SK-N-SH treated with all-trans-retinoic acid at 6 μM for 48 hours (cell line): ENCODE data around the gene TSHZ2.

Source experiments
- ATAC-seq: fragments of 200-7000 bp; cut with Tn5 transposase; 3 replicates; pipeline ENCODE4 v1.9.1; 2020; ENCODE audit warnings: mild to moderate bottlenecking, moderate library complexity
- ARNTL ChIP-seq: fragments of 450-650 bp; formaldehyde crosslinking; IDR thresholded peaks from 2 replicates; pipeline ENCODE4 v1.5.0; 2020; ENCODE audit warnings: low read depth, mild to moderate bottlenecking, moderate library complexity, borderline replicate concordance
- BACH2 ChIP-seq: fragments of 250-450 bp; sonication (Bioruptor Pico); IDR thresholded peaks from 2 replicates; pipeline ENCODE4 v1.9.0; 2021; ENCODE audit warnings: mild to moderate bottlenecking, borderline replicate concordance
- CREB5 ChIP-seq: fragments of 250-450 bp; sonication (Bioruptor Pico); IDR thresholded peaks from 2 replicates; pipeline ENCODE4 v1.5.1; 2020; ENCODE audit warnings: low read depth, mild to moderate bottlenecking, moderate library complexity
- CSDC2 ChIP-seq: fragments of 250-450 bp; sonication (Bioruptor Pico); IDR thresholded peaks from 2 replicates; pipeline ENCODE4 v1.5.0; 2020; ENCODE audit warnings: mild to moderate bottlenecking, moderate library complexity
- CSRNP3 ChIP-seq: fragments of 250-450 bp; sonication (Bioruptor Pico); IDR thresholded peaks from 2 replicates; pipeline ENCODE4 v1.5.1; 2021; ENCODE audit warnings: mild to moderate bottlenecking, moderate library complexity
- ESRRG ChIP-seq: fragments of 250-450 bp; sonication (Bioruptor Pico); IDR thresholded peaks from 2 replicates; pipeline ENCODE4 v1.6.1; 2021; ENCODE audit warnings: mild to moderate bottlenecking
- GLIS3 ChIP-seq: fragments of 250-450 bp; sonication (Bioruptor Pico); IDR thresholded peaks from 2 replicates; pipeline ENCODE4 v1.5.0; 2020; ENCODE audit warnings: mild to moderate bottlenecking, moderate library complexity
- ISL1 ChIP-seq: fragments of 250-450 bp; sonication (Bioruptor Pico); IDR thresholded peaks from 2 replicates; pipeline ENCODE4 v2.1.2; 2022; ENCODE audit warnings: mild to moderate bottlenecking, moderate library complexity
- OSR1 ChIP-seq: fragments of 250-450 bp; sonication (Bioruptor Pico); IDR thresholded peaks from 2 replicates; pipeline ENCODE4 v1.8.0; 2022; ENCODE audit warnings: moderate library complexity, mild to moderate bottlenecking, inconsistent platforms
- PATZ1 ChIP-seq: fragments of 250-450 bp; sonication (Bioruptor Pico); IDR thresholded peaks from 2 replicates; pipeline ENCODE4 v1.8.0; 2020; ENCODE audit warnings: mild to moderate bottlenecking, moderate library complexity, borderline replicate concordance
- PPARA ChIP-seq: fragments of 250-450 bp; sonication (Bioruptor Pico); IDR thresholded peaks from 2 replicates; pipeline ENCODE4 v1.5.0; 2020; ENCODE audit warnings: mild to moderate bottlenecking, borderline replicate concordance
- RARB ChIP-seq: fragments of 250-450 bp; sonication (Bioruptor Pico); IDR thresholded peaks from 2 replicates; pipeline ENCODE4 v1.8.0; 2021; ENCODE audit warnings: mild to moderate bottlenecking, moderate library complexity
- SNAI2 ChIP-seq: fragments of 250-450 bp; sonication (Bioruptor Pico); IDR thresholded peaks from 2 replicates; pipeline ENCODE4 v1.5.0; 2020; ENCODE audit warnings: mild to moderate bottlenecking, moderate library complexity
- TCF4 ChIP-seq: fragments of 250-450 bp; sonication (Bioruptor Pico); IDR thresholded peaks from 2 replicates; pipeline ENCODE4 v1.8.0; 2021; ENCODE audit warnings: mild to moderate bottlenecking, moderate library complexity, borderline replicate concordance
- TOX ChIP-seq: fragments of 250-450 bp; sonication (Bioruptor Pico); IDR thresholded peaks from 2 replicates; pipeline ENCODE4 v1.8.0; 2021; ENCODE audit warnings: mild to moderate bottlenecking, moderate library complexity, borderline replicate concordance
- TSHZ2 ChIP-seq: fragments of 250-450 bp; sonication (Bioruptor Pico); IDR thresholded peaks from 2 replicates; pipeline ENCODE4 v1.5.0; 2020; ENCODE audit warnings: mild to moderate bottlenecking, moderate library complexity
- ZC3H10 ChIP-seq: fragments of 250-450 bp; sonication (Bioruptor Pico); IDR thresholded peaks from 2 replicates; pipeline ENCODE4 v1.5.1; 2021; ENCODE audit warnings: mild to moderate bottlenecking, moderate library complexity
- ZFP3 ChIP-seq: fragments of 250-450 bp; sonication (Bioruptor Pico); IDR thresholded peaks from 2 replicates; pipeline ENCODE4 v1.5.0; 2020; ENCODE audit warnings: mild to moderate bottlenecking, moderate library complexity
- ZFP30 ChIP-seq: fragments of 450-650 bp; formaldehyde crosslinking; IDR thresholded peaks from 2 replicates; pipeline ENCODE4 v1.5.0; 2022; ENCODE audit warnings: mild to moderate bottlenecking, moderate library complexity
- ZNF565 ChIP-seq: fragments of 450-650 bp; formaldehyde crosslinking; conservative IDR thresholded peaks from 2 replicates; pipeline ENCODE4 v1.5.0; 2020; ENCODE audit warnings: low read depth, mild to moderate bottlenecking, moderate library complexity
- ZNF70 ChIP-seq: fragments of 450-650 bp; formaldehyde crosslinking; IDR thresholded peaks from 2 replicates; pipeline ENCODE4 v1.5.0; 2020; ENCODE audit warnings: mild to moderate bottlenecking, moderate library complexity
- ZNF8 ChIP-seq: fragments of 450-650 bp; formaldehyde crosslinking; IDR thresholded peaks from 2 replicates; pipeline ENCODE4 v1.5.0; 2020; ENCODE audit warnings: mild to moderate bottlenecking, moderate library complexity

Gene TSHZ2

GRCh38 chr20:53371216-53371615 is 399.1 kb downstream of the TSHZ2 start:
- no peak for TF ChIP-seq ZFP3 (CRISPR knock-in tag)
- no peak for TF ChIP-seq OSR1 (CRISPR knock-in tag)
- TF ChIP-seq CREB5: no peak
- no peak for ATAC-seq

DNA sequence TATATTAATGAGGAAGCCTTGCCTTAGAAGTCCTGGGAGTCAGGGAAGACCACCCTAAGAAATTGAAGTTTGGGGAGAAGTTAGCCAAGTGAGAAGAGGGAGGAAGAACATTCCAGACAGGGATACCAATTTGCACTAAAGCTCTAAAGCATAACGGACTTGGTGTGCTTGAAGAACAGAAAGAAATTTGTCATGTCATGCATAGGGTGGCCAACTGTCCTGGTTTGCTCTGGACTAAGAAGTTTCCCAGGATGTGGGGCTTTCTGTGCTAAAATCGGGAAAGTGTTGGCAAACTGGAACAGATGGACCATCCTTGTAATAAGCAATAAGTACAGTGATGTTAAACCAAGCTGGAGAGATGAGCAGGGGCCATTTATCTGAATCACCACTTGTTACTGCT is 403.9 kb downstream of the TSHZ2 start:
- TF ChIP-seq ESRRG (CRISPR knock-in tag) (no peak), TOX (CRISPR knock-in tag) (no peak), ZNF565 (CRISPR knock-in tag) (no peak), GLIS3 (CRISPR knock-in tag) (no peak), TCF4 (CRISPR knock-in tag) (no peak), ZC3H10 (CRISPR knock-in tag) (no peak), CREB5 (no peak), CSDC2 (CRISPR knock-in tag) (no peak), ZFP3 (CRISPR knock-in tag) (no peak), PATZ1 (CRISPR knock-in tag) (no peak), ZNF8 (CRISPR knock-in tag) (no peak), TSHZ2 (CRISPR knock-in tag) (no peak), CSRNP3 (CRISPR knock-in tag) (no peak), ZNF70 (CRISPR knock-in tag) (no peak), RARB (CRISPR knock-in tag) (no peak), PPARA (CRISPR knock-in tag) (no peak)
- ATAC-seq: no peak

DNA sequence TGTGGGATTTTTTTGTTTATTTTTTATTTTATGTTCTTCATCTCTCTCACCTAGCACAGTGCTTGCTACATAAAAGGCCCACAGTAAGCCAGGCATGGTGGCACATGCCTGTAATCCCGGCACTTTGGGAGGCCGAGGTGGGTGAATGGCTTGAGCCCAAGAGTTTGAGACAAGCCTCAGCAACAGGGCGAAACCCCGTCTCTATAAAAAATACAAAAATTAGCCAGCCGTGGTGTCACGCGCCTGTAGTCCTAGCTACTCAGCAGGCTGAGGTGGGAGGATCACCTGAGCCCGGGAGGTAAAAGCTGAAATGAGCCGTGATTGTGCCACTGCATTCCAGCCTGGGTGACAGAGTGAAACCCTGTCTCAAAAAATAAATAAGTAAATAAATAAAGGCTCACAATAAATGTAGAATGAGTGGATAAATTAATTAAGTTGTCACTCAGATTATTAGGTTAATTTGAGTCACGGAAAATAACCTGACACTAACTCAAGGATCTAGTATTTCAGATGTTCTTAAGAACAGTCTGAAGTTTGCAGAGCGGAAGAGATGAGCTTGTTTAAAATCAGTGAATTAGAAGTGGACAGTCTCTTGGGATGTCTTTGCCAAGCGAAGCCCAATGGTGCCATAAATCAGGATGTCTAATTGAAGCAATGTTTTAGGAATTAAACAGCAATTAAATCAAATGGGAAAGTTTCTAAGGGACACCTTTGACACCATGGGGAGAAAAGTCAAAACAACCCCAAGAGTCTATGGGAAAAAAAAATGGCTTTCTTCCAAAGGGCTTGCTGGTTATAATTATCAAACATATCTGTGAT is 407.1 kb downstream of the TSHZ2 start:
- ATAC-seq: no peak
- TF ChIP-seq SNAI2 (CRISPR knock-in tag): no peak
- no peak for TF ChIP-seq ZNF8 (CRISPR knock-in tag)
- no peak for TF ChIP-seq ZC3H10 (CRISPR knock-in tag)
- no peak for TF ChIP-seq BACH2 (CRISPR knock-in tag)
- no peak for TF ChIP-seq ARNTL (CRISPR knock-in tag)
- no peak for TF ChIP-seq GLIS3 (CRISPR knock-in tag)
- no peak for TF ChIP-seq ESRRG (CRISPR knock-in tag)
- TF ChIP-seq, all 23 proteins: peak for 0

DNA sequence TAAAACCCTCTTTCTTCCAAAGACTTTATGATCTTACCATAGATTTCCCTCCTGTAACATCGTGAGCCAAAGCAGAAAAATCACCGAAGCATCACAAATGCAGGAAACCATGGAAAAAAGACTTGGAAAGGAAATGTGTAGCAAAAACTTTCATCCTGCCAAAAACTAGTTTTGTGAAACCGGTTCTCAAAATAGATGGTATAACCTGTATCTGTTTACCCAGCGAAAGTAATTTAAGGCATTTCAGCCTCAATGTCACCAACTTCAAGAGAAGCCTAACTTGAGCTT is 407.6 kb downstream of the TSHZ2 start:
- ATAC-seq: no peak
- no peak for TF ChIP-seq TCF4 (CRISPR knock-in tag)
- TF ChIP-seq ISL1 (CRISPR knock-in tag): no peak
- no peak for TF ChIP-seq CSDC2 (CRISPR knock-in tag)
- no peak for TF ChIP-seq ZC3H10 (CRISPR knock-in tag)
- no peak for TF ChIP-seq PATZ1 (CRISPR knock-in tag)
- no peak for TF ChIP-seq ZFP30 (CRISPR knock-in tag)
